ENCODE data around the gene ANKDD1A.

GRCh38 chr15:64916365-64916764 lies 4.7 kb downstream of the ANKDD1A start:
- TF ChIP-seq, protein P1, sequence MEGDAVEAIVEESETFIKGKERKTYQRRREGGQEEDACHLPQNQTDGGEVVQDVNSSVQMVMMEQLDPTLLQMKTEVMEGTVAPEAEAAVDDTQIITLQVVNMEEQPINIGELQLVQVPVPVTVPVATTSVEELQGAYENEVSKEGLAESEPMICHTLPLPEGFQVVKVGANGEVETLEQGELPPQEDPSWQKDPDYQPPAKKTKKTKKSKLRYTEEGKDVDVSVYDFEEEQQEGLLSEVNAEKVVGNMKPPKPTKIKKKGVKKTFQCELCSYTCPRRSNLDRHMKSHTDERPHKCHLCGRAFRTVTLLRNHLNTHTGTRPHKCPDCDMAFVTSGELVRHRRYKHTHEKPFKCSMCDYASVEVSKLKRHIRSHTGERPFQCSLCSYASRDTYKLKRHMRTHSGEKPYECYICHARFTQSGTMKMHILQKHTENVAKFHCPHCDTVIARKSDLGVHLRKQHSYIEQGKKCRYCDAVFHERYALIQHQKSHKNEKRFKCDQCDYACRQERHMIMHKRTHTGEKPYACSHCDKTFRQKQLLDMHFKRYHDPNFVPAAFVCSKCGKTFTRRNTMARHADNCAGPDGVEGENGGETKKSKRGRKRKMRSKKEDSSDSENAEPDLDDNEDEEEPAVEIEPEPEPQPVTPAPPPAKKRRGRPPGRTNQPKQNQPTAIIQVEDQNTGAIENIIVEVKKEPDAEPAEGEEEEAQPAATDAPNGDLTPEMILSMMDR (IDR thresholded peaks at IDR 0.05; ENCODE audit: poor library complexity, severe bottlenecking): no peak
- TF ChIP-seq RAD21 (conservative IDR thresholded peaks at IDR 0.05) (no peak), POLR2AphosphoS5 (IDR thresholded peaks at IDR 0.05) (no peak), MXI1 (conservative IDR thresholded peaks at IDR 0.05; ENCODE audit: poor library complexity, severe bottlenecking) (no peak), TAF1 (IDR thresholded peaks at IDR 0.05; ENCODE audit: low read depth) (no peak)
- TF ChIP-seq, protein P2, sequence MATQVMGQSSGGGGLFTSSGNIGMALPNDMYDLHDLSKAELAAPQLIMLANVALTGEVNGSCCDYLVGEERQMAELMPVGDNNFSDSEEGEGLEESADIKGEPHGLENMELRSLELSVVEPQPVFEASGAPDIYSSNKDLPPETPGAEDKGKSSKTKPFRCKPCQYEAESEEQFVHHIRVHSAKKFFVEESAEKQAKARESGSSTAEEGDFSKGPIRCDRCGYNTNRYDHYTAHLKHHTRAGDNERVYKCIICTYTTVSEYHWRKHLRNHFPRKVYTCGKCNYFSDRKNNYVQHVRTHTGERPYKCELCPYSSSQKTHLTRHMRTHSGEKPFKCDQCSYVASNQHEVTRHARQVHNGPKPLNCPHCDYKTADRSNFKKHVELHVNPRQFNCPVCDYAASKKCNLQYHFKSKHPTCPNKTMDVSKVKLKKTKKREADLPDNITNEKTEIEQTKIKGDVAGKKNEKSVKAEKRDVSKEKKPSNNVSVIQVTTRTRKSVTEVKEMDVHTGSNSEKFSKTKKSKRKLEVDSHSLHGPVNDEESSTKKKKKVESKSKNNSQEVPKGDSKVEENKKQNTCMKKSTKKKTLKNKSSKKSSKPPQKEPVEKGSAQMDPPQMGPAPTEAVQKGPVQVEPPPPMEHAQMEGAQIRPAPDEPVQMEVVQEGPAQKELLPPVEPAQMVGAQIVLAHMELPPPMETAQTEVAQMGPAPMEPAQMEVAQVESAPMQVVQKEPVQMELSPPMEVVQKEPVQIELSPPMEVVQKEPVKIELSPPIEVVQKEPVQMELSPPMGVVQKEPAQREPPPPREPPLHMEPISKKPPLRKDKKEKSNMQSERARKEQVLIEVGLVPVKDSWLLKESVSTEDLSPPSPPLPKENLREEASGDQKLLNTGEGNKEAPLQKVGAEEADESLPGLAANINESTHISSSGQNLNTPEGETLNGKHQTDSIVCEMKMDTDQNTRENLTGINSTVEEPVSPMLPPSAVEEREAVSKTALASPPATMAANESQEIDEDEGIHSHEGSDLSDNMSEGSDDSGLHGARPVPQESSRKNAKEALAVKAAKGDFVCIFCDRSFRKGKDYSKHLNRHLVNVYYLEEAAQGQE (IDR thresholded peaks at IDR 0.05; ENCODE audit: borderline replicate concordance): no peak

All from neural cell (in vitro differentiated cells).